Common myeloid progenitor, CD34-positive (primary cell): ENCODE results near the gene HELB.

Experiments
- CTCF ChIA-PET: fragments of 350-600 bp; sonication (Branson Sonifier 250); formaldehyde crosslinking; loops from one replicate; lab custom pipeline; 2021; ENCODE audit warnings: antibody characterized with exemption; lab: Charles Lee
- POLR2A ChIA-PET: fragments of 350-600 bp; sonication (Branson Sonifier 250); formaldehyde crosslinking; loops from one replicate; lab custom pipeline; 2021; ENCODE audit warnings: antibody characterized with exemption; lab: Charles Lee
- DNase-seq, 3 donors: peaks; one replicate each; pipeline versions ENCODE4 v3.0.0 to v3.0.0-alpha.2; 2013
- H3K27ac ChIP-seq, 2 experiments: 1 replicate in 1 of 2; 2 replicates in 1 of 2; pipeline ENCODE4 v1.7.0; 2013; ENCODE audit warnings: inconsistent platforms in 2 of 2, low read length in 2 of 2, mild to moderate bottlenecking in 2 of 2, low read depth in 1 of 2, moderate library complexity in 1 of 2; ENCODE audit not compliant: severe bottlenecking in 2 of 2, insufficient read depth in 1 of 2, poor library complexity in 1 of 2
- H3K27me3 ChIP-seq, 5 experiments: replicated peaks in 2 of 5; 1 replicate in 3 of 5; 2 replicates in 2 of 5; pipeline versions ENCODE4 v1.6.1 to v1.7.0; 2013; ENCODE audit warnings: low read length in 4 of 5, mild to moderate bottlenecking in 2 of 5, moderate library complexity in 2 of 5, inconsistent platforms in 1 of 5; ENCODE audit not compliant: insufficient read depth in 5 of 5, control insufficient read depth in 4 of 5
- H3K36me3 ChIP-seq, 4 experiments: 1 replicate in 2 of 4; 2 replicates in 2 of 4; pipeline versions ENCODE4 v1.6.1 to v1.7.0; 2013; ENCODE audit warnings: low read length in 3 of 4, control low read depth in 1 of 4, mild to moderate bottlenecking in 1 of 4; ENCODE audit not compliant: control insufficient read depth in 4 of 4, insufficient read depth in 4 of 4
- H3K4me1 ChIP-seq, 4 experiments: 1 replicate in 3 of 4; 2 replicates in 1 of 4; pipeline versions ENCODE4 v1.6.1 to v1.7.1; 2013; ENCODE audit warnings: low read length in 3 of 4, mild to moderate bottlenecking in 3 of 4, control low read depth in 1 of 4, inconsistent platforms in 1 of 4, moderate library complexity in 1 of 4; ENCODE audit not compliant: control insufficient read depth in 4 of 4, insufficient read depth in 4 of 4; ENCODE audit errors: control extremely low read depth in 1 of 4
- H3K4me3 ChIP-seq, 7 experiments: 1 replicate in 4 of 7; 2 replicates in 3 of 7; pipeline versions ENCODE4 v1.5.1 to v1.7.0; 2013; ENCODE audit warnings: mild to moderate bottlenecking in 7 of 7, low read length in 6 of 7, moderate library complexity in 6 of 7, inconsistent platforms in 2 of 7, low read depth in 2 of 7, control low read depth in 1 of 7; ENCODE audit not compliant: insufficient read depth in 4 of 7, control insufficient read depth in 1 of 7; ENCODE audit errors: extremely low read depth in 1 of 7
- H3K9me3 ChIP-seq, 5 experiments: 1 replicate in 4 of 5; 2 replicates in 1 of 5; pipeline versions ENCODE4 v1.6.1 to v1.7.1; 2013; ENCODE audit warnings: low read length in 4 of 5, mild to moderate bottlenecking in 2 of 5, inconsistent platforms in 1 of 5, low read depth in 1 of 5, moderate library complexity in 1 of 5; ENCODE audit not compliant: control insufficient read depth in 4 of 5, insufficient read depth in 2 of 5; ENCODE audit errors: control extremely low read depth in 1 of 5
- WGBS: methylation state at CpG from one replicate; pipeline ENCODE4 v1.1.5; 2013; ENCODE audit not compliant: insufficient coverage; 5-methylcytosine and 5-hydroxymethylcytosine counted together

HELB gene

DNA sequence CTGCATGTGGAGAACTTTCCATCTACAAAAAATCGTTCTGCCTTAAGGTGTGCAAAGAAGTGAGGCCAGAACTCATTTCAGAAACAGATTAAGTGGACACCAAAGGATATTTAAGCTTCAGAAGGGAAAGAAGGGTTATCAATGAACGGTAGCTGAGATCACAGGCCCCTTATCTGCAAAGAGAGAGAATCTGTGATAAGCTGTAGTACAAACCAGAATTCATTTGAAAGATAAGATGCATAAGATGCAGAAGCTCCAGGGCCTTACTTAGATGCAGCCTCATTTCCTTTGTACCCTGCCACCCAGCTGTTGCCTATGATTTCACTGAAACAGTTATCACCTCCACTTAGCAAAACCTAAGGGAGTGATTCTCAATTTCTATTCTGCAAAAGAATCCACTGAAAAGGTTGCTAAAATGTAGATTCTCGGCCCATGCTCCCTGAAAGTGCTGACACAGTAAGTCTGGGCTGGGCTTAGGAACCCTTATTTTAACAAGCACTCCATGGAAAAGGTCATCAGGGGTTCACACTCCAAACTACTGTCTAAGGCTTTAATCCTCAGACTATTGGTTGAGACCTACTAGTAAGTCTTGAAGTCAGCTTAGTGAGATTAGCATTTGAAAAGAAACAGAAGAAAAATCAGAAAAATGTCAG lies 64.8 kb downstream of the HELB start:
- Histone ChIP-seq H3K27me3 (no peaks in the 10 kb centered on the region), H3K4me1 (no peaks in the 10 kb centered on the region), H3K9me3 (no peaks in the 10 kb centered on the region), H3K27ac (no peak overlapping the region), H3K4me3 (no peak overlapping the region), H3K36me3 (no peaks in the 10 kb centered on the region)
- peak in 1 of 3 donors; percentile 8 for DNase-seq
- CTCF ChIA-PET, result interaction anchor here (0.6 to 1.9 kb wide), 2 partner anchors 10 to 254 kb away, joined by 3 to 8 read pairs; no protein-coding TSS in a partner anchor
- POLR2A ChIA-PET, result no interaction called here
- 100% methylated on average over 1 of the region's 3 CpGs for WGBS

DNA sequence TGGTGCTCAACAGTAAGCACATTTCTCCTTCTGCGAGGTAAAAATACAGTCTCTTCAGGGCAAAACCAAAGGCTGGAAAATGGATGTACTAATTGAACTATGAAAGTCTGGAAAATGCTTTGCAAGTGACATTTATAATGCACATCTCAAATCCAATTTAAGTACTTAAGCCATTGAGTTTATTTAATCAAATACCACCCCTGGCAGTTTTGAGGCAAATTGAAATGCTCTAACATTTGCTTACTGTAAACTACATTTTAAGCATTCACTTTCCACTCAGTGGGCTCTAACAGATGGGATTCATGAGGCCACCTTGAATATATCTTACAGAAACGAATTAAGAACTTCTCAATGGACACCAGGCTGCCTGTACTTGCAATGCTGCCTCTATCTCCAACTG lies 69.7 kb downstream of the HELB start:
- Histone ChIP-seq H3K36me3 (no peaks in the 10 kb centered on the region), H3K27me3 (no peaks in the 10 kb centered on the region), H3K27ac (no peak overlapping the region), H3K9me3 (no peaks in the 10 kb centered on the region), H3K4me3 (no peak overlapping the region), H3K4me1 (no peaks in the 10 kb centered on the region)
- POLR2A ChIA-PET, result no interaction called here
- no peak for DNase-seq
- WGBS, result 100% methylated on average over 2 of the region's 2 CpGs
- CTCF ChIA-PET, result no interaction called here

DNA sequence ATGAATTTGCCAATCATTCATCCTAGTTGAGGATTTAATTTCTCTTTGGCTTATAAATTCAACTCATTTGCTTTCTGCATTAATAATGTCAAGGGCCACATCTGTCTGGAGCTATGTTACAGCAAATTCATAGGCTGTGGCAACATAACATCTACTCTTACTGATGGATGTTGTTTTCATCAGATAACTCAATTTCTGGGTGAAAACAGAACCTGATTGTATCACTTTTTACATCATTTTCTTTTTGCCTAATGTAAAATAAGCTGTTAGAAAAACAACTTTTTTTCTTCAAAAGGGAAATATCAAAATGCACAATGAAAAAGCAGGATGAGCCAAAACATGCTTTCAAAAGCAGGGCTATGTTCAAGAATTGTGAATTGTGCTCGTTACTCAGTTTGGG lies 73.3 kb downstream of the HELB start:
- DNase-seq, result no peak
- no CpG with 5 or more reads among the region's 1 CpG for WGBS
- Histone ChIP-seq H3K4me1 (no peaks in the 10 kb centered on the region), H3K27me3 (no peaks in the 10 kb centered on the region), H3K27ac (no peak overlapping the region), H3K9me3 (no peaks in the 10 kb centered on the region), H3K36me3 (no peaks in the 10 kb centered on the region), H3K4me3 (no peak overlapping the region)
- CTCF ChIA-PET, result interaction anchor here (1.2 to 1.3 kb wide), 3 partner anchors 20 to 25 kb away, joined by 3 read pairs; no protein-coding TSS in a partner anchor
- POLR2A ChIA-PET, result no interaction called here

DNA sequence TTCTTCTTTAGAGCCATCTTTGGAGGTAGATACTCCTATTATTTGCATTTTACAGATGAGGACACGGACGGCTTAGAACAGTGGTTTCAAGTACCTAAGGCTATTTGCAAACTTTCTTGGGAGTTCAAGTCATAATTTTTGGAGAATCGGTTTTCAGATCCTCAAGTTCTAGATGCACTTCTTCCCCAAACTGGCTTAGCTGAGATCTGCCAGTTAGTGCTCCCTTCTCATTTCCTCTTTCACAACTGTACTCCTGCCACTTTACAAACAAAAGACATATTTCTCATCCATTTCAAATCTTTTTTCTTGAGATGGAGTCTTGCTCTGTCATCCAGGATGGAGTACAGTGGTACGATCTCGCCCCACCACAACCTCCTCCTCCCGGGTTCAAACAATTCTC lies 77.3 kb downstream of the HELB start:
- CTCF ChIA-PET, result no interaction called here
- Histone ChIP-seq H3K27me3 (no peaks in the 10 kb centered on the region), H3K36me3 (no peaks in the 10 kb centered on the region), H3K4me1 (no peaks in the 10 kb centered on the region), H3K27ac (no peak overlapping the region), H3K9me3 (no peaks in the 10 kb centered on the region), H3K4me3 (no peak overlapping the region)
- DNase-seq, result no peak
- POLR2A ChIA-PET, result no interaction called here
- WGBS, result 97% methylated on average over 5 of the region's 6 CpGs

DNA sequence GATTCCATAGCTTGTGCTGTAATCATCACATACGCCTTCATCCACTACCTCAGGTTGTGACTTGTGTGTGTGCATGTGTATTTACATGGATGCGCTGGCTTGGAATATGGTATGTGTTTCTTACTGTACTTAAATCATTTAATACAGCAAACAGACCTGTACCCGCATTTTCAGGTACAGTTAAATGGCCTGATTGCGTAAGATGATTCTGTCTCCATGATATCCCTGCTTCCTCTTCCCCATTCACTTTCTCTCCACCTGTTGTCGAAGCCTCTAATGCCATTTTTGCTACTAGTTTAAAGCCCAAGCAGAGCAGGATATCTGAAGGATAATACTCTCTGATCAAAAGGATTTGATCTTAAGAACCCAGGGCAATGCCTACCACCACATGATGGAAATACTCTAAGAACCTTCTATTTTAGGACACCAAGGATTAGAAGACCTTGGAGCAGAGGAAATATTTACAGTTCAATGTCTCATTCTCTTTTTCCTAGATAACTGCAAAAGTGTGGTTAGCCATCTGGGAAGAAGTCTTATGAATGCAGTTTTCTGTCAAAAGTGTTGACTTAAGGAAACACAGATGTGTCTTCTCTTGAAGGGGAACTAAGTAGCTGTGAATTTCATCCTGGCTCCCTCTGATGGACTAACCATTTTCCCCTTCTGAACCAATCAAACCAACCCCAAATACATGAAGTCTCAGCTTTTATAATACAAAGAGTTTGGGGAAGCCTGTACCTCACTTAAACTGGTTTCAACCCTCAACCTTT lies 78.7 kb downstream of the HELB start:
- H3K36me3 ChIP-seq, result no peaks in the 10 kb centered on the region
- ChIA-PET POLR2A (no interaction called here), CTCF (interaction anchor here (1.1 kb wide), 1 partner anchor 26 kb away, joined by 3 read pairs; no protein-coding TSS in a partner anchor)
- H3K27me3 ChIP-seq, result no peaks in the 10 kb centered on the region
- WGBS, result 92% methylated on average over 2 of the region's 5 CpGs
- no peak for DNase-seq
- H3K4me1 ChIP-seq, result no peaks in the 10 kb centered on the region
- no peaks in the 10 kb centered on the region for H3K9me3 ChIP-seq
- H3K4me3 ChIP-seq, result no peak overlapping the region
- H3K27ac ChIP-seq, result no peak overlapping the region

DNA sequence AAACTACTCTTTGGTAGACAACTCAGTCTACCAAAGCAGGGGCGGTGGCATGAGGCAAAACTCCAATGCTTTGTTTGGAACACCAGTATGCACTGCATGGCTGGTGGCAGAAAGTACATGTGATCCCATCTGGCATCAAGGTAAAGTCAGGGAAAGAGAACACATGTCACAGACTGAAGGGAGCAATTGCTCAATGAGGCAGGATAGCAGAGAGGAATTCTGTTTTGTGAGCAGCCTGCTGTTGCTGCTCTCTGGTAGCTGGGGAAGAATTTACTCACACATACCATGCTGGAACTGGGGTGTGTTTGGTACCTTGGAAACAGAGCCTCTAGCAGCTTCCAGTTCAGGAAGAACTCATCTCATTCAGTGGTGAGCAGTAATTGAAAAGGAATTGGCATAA lies 84.8 kb downstream of the HELB start:
- H3K4me1 ChIP-seq, result no peaks in the 10 kb centered on the region
- H3K27me3 ChIP-seq, result no peaks in the 10 kb centered on the region
- POLR2A ChIA-PET, result no interaction called here
- 100% methylated on average over 1 of the region's 1 CpG for WGBS
- H3K9me3 ChIP-seq, result peaks cover 0 to 5% (median 3%) of the 10 kb centered on the region in 5 experiments
- no peak overlapping the region for H3K4me3 ChIP-seq
- CTCF ChIA-PET, result no interaction called here
- no peak overlapping the region for H3K27ac ChIP-seq
- DNase-seq, result no peak
- no peaks in the 10 kb centered on the region for H3K36me3 ChIP-seq
